Measurements from ENCODE around the gene THADA. TPM values are rescaled to one million over a fixed set of nuclear protein-coding genes. Genes with fewer than 3 reads are reported as not detected.

The THADA gene
- total RNA-seq, 1 donor from 2014 or later = 19.4 TPM

- H3K9me3 Mint-ChIP-seq (ENCODE audit: unreplicated experiment) = no peaks in the 10 kb centered on the region
- no peak overlapping the region for H3K4me3 Mint-ChIP-seq (ENCODE audit: unreplicated experiment)
- H3K27me3 Mint-ChIP-seq (ENCODE audit: unreplicated experiment) = no peaks in the 10 kb centered on the region
- peaks cover 9% of the 10 kb centered on the region for H3K4me1 Mint-ChIP-seq (ENCODE audit: unreplicated experiment)
- no peak overlapping the region for H3K27ac Mint-ChIP-seq (ENCODE audit: unreplicated experiment)
- H3K36me3 Mint-ChIP-seq (ENCODE audit: low read depth, unreplicated experiment) = peaks cover 4% of the 10 kb centered on the region
- TF ChIP-seq, protein P1, sequence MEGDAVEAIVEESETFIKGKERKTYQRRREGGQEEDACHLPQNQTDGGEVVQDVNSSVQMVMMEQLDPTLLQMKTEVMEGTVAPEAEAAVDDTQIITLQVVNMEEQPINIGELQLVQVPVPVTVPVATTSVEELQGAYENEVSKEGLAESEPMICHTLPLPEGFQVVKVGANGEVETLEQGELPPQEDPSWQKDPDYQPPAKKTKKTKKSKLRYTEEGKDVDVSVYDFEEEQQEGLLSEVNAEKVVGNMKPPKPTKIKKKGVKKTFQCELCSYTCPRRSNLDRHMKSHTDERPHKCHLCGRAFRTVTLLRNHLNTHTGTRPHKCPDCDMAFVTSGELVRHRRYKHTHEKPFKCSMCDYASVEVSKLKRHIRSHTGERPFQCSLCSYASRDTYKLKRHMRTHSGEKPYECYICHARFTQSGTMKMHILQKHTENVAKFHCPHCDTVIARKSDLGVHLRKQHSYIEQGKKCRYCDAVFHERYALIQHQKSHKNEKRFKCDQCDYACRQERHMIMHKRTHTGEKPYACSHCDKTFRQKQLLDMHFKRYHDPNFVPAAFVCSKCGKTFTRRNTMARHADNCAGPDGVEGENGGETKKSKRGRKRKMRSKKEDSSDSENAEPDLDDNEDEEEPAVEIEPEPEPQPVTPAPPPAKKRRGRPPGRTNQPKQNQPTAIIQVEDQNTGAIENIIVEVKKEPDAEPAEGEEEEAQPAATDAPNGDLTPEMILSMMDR (IDR thresholded peaks at IDR 0.05; ENCODE audit: unreplicated experiment) = no peak
- DNase-seq (ENCODE audit: low spot score) = no peak
Measured at GRCh38 chr2:43419876-43420275, 176.0 kb downstream of the THADA start.

GRCh38 chr2:43419243-43419642 lies 176.6 kb downstream of the THADA start:
- Mint-ChIP-seq H3K36me3 (ENCODE audit: low read depth, unreplicated experiment) (peaks cover 1% of the 10 kb centered on the region), H3K9me3 (ENCODE audit: unreplicated experiment) (no peaks in the 10 kb centered on the region), H3K4me3 (ENCODE audit: unreplicated experiment) (no peak overlapping the region), H3K27me3 (ENCODE audit: unreplicated experiment) (peaks cover 1% of the 10 kb centered on the region), H3K4me1 (ENCODE audit: unreplicated experiment) (peaks cover 13% of the 10 kb centered on the region), H3K27ac (ENCODE audit: unreplicated experiment) (no peak overlapping the region)
- no peak for DNase-seq (ENCODE audit: low spot score)
- TF ChIP-seq, protein P1 (IDR thresholded peaks at IDR 0.05; ENCODE audit: unreplicated experiment) = no peak

DNA sequence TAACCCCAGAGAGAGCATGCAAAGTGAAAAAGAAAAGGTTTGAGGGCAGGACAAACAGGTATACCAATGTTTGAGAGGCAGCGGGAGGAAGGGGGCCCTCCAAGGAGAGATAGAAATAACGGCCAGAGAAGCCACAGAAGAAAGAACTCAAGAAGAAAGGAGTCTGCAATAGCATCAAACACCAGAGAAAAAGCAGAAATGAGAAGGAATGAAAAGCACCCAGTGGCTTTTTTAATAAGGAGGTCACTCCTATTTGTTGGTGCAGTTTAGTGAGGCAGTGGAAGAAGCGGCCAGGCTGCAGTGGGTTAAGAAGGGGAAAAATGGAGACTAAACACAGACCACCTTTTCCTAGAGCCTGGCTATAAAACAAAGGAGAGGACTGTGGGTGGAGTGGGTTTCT lies 177.2 kb downstream of the THADA start:
- H3K27ac Mint-ChIP-seq (ENCODE audit: unreplicated experiment) = no peak overlapping the region
- H3K4me3 Mint-ChIP-seq (ENCODE audit: unreplicated experiment) = no peak overlapping the region
- H3K27me3 Mint-ChIP-seq (ENCODE audit: unreplicated experiment) = peaks cover 1% of the 10 kb centered on the region
- TF ChIP-seq, protein P1 (IDR thresholded peaks at IDR 0.05; ENCODE audit: unreplicated experiment) = no peak
- no peaks in the 10 kb centered on the region for H3K36me3 Mint-ChIP-seq (ENCODE audit: low read depth, unreplicated experiment)
- H3K9me3 Mint-ChIP-seq (ENCODE audit: unreplicated experiment) = no peaks in the 10 kb centered on the region
- H3K4me1 Mint-ChIP-seq (ENCODE audit: unreplicated experiment) = peaks cover 13% of the 10 kb centered on the region
- no peak for DNase-seq (ENCODE audit: low spot score)

GRCh38 chr2:43417300-43417699 lies 178.5 kb downstream of the THADA start:
- H3K27ac Mint-ChIP-seq (ENCODE audit: unreplicated experiment) = no peak overlapping the region
- no peaks in the 10 kb centered on the region for H3K36me3 Mint-ChIP-seq (ENCODE audit: low read depth, unreplicated experiment)
- TF ChIP-seq, protein P1 (IDR thresholded peaks at IDR 0.05; ENCODE audit: unreplicated experiment) = no peak
- no peaks in the 10 kb centered on the region for H3K9me3 Mint-ChIP-seq (ENCODE audit: unreplicated experiment)
- peaks cover 13% of the 10 kb centered on the region for H3K4me1 Mint-ChIP-seq (ENCODE audit: unreplicated experiment)
- peaks cover 1% of the 10 kb centered on the region for H3K27me3 Mint-ChIP-seq (ENCODE audit: unreplicated experiment)
- no peak for DNase-seq (ENCODE audit: low spot score)
- no peak overlapping the region for H3K4me3 Mint-ChIP-seq (ENCODE audit: unreplicated experiment)

DNA sequence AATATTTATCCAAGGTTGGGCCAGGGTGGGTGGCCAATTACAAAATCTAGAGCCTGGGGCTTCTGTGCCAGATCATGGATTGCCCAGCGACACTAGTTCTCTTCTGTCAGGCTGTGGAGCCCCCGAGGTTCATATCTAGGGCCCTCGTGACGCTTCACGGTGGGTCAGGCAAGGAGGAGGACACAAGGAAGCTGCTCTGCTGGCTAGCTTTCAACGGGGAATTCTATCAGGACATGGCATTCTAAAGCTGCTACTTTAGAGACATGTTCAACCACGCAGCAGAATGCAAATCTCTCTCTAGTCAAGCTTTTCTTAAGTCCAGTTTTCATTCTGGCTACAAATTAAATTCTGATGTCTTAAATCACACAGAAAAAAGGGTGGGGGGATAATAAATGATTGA lies 180.2 kb downstream of the THADA start:
- Mint-ChIP-seq H3K27me3 (ENCODE audit: unreplicated experiment) (peaks cover 1% of the 10 kb centered on the region), H3K9me3 (ENCODE audit: unreplicated experiment) (no peaks in the 10 kb centered on the region), H3K4me1 (ENCODE audit: unreplicated experiment) (peaks cover 13% of the 10 kb centered on the region), H3K4me3 (ENCODE audit: unreplicated experiment) (no peak overlapping the region), H3K36me3 (ENCODE audit: low read depth, unreplicated experiment) (no peaks in the 10 kb centered on the region), H3K27ac (ENCODE audit: unreplicated experiment) (no peak overlapping the region)
- TF ChIP-seq, protein P1 (IDR thresholded peaks at IDR 0.05; ENCODE audit: unreplicated experiment) = no peak
- DNase-seq (ENCODE audit: low spot score) = no peak
